K562 (cell line): ENCODE results near the gene MAP7D1. TPM values are rescaled to one million over a fixed set of nuclear protein-coding genes. Genes with fewer than 3 reads are reported as not detected.
A peak's percentile ranks its signal among the peaks of the same experiment; 100 is the strongest.

Experiments
- BRD9 ChIP-seq: fragments of 450-650 bp; IDR thresholded peaks from 2 replicates; pipeline ENCODE4 v1.6.1; 2018; ENCODE audit warnings: low read depth; ENCODE audit not compliant: partially characterized antibody
- FOXJ3 ChIP-seq: sonication (generic); formaldehyde crosslinking; IDR thresholded peaks from 2 replicates; pipeline ENCODE4 v1.4.0; 2020; ENCODE audit warnings: mild to moderate bottlenecking, missing genetic modification reagents
- MGA ChIP-seq: fragments of 450-650 bp; IDR thresholded peaks from 2 replicates; pipeline ENCODE4 v1.6.1; 2016; ENCODE audit warnings: mild to moderate bottlenecking, moderate library complexity
- MYNN ChIP-seq, 2 experiments: sonication (generic); formaldehyde crosslinking in 1 of 2; IDR thresholded peaks; 2 replicates each; pipeline versions ENCODE4 v1.5.0 to v1.6.1; 2016 to 2020; ENCODE audit warnings: antibody characterized with exemption in 1 of 2, missing genetic modification reagents in 1 of 2
- NFRKB ChIP-seq: fragments of 450-650 bp; IDR thresholded peaks from 2 replicates; pipeline ENCODE4 v1.6.1; 2016; ENCODE audit warnings: low read depth
- PCBP1 ChIP-seq: fragments of 200-400 bp; formaldehyde crosslinking; IDR thresholded peaks from 2 replicates; pipeline ENCODE4 v1.6.1; 2018; ENCODE audit warnings: mild to moderate bottlenecking, low read depth, low read length; ENCODE audit not compliant: poor library complexity, severe bottlenecking
- TEAD4 ChIP-seq, 2 experiments: sonication (generic) in 1 of 2; formaldehyde crosslinking in 1 of 2; IDR thresholded peaks; 2 replicates each; pipeline versions ENCODE4 v1.6.1 to v1.8.0; 2012 to 2022; ENCODE audit warnings: borderline replicate concordance in 1 of 2, inconsistent platforms in 1 of 2, low read length in 1 of 2, mild to moderate bottlenecking in 1 of 2, missing genetic modification reagents in 1 of 2
- ZNF197 ChIP-seq: fragments of 200-800 bp; sonication (Bioruptor generic); IDR thresholded peaks from 2 replicates; pipeline ENCODE4 v1.6.1; 2016; ENCODE audit warnings: low read depth, missing genetic modification characterization, missing compliant biosample characterization
- ZNF282 ChIP-seq: sonication (generic); formaldehyde crosslinking; IDR thresholded peaks from 2 replicates; pipeline ENCODE4 v1.8.1; 2023; ENCODE audit warnings: missing genetic modification reagents
- ZNF76 ChIP-seq: fragments of 250-450 bp; sonication (Bioruptor Pico); IDR thresholded peaks from 2 replicates; pipeline ENCODE4 v1.4.0; 2020; ENCODE audit warnings: mild to moderate bottlenecking, moderate library complexity, borderline replicate concordance
- polyA plus RNA-seq, 8 experiments: library from polyadenylated mRNA; depleted of rRNA in 4 of 8; stranded (reverse) in 5 of 8; unstranded in 3 of 8; fragments of >200 nt; fragmentation: Nextera tagmentation in 2 of 8; fragmentation: Illumina TruSeq in 1 of 8; extraction: Ambion mirVana in 2 of 8; extraction: Trizol in 1 of 8; gene quantifications; 2 replicates each; pipeline versions ENCODE4 v1.2.1 to v1.2.3, GENCODE V29; 2011 to 2014; ENCODE audit warnings: inconsistent platforms in 1 of 8, missing spikeins in 1 of 8
- total RNA-seq, 7 experiments: library from RNA; depleted of rRNA in 6 of 7; stranded (reverse); fragments of >200 nt in 6 of 7; fragmentation: Illumina TruSeq in 2 of 7; extraction: Trizol in 2 of 7; gene quantifications; 2 replicates each; pipeline versions ENCODE4 v1.2.1 to v1.2.3, GENCODE V29; 2011 to 2021; ENCODE audit warnings: low replicate concordance in 1 of 7
- TF ChIP-seq, protein P1 (sequence below), 2 experiments: fragments of 450-650 bp; conservative IDR thresholded peaks; 2 replicates each; pipeline ENCODE4 v1.6.1; 2017; ENCODE audit warnings: mild to moderate bottlenecking in 2 of 2, moderate library complexity in 2 of 2

Gene MAP7D1
- total and polyA plus RNA-seq, 9 of the 15 experiments (the other 6 are each of a cell fraction or from before 2014, with no cell fraction given) = 3.6 to 108 (median 34.5) TPM

DNA sequence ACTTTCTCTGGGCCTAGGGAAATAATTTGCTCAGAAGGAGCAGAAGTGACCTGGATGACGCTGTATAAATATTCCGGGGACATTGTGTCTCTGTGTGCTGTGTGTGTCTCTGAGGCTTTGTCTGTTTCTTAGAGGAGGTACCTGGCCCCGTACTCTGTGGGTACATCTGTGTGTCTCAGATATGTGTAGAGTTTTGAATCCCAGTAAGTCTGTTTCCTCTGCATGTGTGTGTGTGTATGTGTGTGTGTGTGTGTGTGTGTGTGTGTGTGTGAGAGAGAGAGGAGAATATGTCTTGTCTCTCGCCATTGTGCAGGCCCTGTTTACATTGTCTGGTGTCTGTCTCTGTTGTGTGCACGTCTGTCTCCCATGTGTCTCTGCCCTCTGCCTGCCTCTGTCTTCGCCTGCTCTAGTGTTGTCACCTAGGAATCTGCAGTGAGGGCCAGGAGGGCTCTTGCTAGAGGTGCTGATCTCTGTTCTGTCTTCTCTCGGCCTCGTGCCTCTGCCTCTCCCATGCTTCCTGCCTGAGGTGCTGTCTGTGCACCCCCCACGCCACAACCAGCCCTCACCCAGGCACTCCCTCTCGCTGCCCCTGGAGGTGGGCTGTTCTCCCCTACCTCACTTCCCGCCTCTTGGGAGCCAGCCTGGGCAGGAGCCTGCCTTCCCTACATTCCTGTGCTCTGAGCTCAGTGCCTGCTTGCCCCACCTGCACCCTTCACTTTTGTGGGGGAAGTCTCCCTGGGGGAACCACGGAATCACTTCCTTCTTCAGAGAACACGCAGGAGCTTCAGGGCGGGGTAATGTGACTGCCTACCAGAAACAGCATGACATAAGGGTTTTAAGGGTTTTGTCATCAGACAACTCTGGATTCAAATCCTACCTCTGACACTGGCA is 5.9 kb downstream of the MAP7D1 start (continued):
- TF ChIP-seq ZNF76 (CRISPR knock-in tag) (no peak), MGA (peak; percentile 66), TEAD4 (IDR thresholded peaks at IDR 0.05; ENCODE audit: low read length) (no peak), TEAD4 (CRISPR knock-in tag; IDR thresholded peaks at IDR 0.05; ENCODE audit: borderline replicate concordance) (peak; percentile 40; the same call in 1 of the 2 replicates), FOXJ3 (CRISPR knock-in tag) (no peak), ZNF282 (no peak), PCBP1 (no peak), BRD9 (peak; percentile 45), ZNF197 (CRISPR knock-in tag) (no peak), NFRKB (peak; percentile 34; the same call in 1 of the 2 replicates), MYNN (IDR thresholded peaks at IDR 0.05) (no peak), MYNN (CRISPR knock-in tag; IDR thresholded peaks at IDR 0.05) (no peak)
- TF ChIP-seq, protein P1, sequence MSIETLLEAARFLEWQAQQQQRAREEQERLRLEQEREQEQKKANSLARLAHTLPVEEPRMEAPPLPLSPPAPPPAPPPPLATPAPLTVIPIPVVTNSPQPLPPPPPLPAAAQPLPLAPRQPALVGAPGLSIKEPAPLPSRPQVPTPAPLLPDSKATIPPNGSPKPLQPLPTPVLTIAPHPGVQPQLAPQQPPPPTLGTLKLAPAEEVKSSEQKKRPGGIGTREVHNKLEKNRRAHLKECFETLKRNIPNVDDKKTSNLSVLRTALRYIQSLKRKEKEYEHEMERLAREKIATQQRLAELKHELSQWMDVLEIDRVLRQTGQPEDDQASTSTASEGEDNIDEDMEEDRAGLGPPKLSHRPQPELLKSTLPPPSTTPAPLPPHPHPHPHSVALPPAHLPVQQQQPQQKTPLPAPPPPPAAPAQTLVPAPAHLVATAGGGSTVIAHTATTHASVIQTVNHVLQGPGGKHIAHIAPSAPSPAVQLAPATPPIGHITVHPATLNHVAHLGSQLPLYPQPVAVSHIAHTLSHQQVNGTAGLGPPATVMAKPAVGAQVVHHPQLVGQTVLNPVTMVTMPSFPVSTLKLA (conservative IDR thresholded peaks at IDR 0.05) = peak in 1 of 2 experiments; percentile 14; a peak in 1 of 4 replicates
